HepG2 (cell line): ENCODE data around the gene ZDHHC7. TPM values are rescaled to one million over a fixed set of nuclear protein-coding genes. Genes with fewer than 3 reads are reported as not detected.

Experiments used
- AGO2 ChIP-seq: fragments of 200-400 bp; formaldehyde crosslinking; optimal IDR thresholded peaks from 2 replicates; pipeline ENCODE3; 2017; ENCODE audit warnings: mild to moderate bottlenecking, low read depth, low read length, moderate library complexity
- BRD4 ChIP-seq: sonication (generic); formaldehyde crosslinking; IDR thresholded peaks from 2 replicates; pipeline ENCODE4 v1.4.0; 2020; ENCODE audit warnings: missing genetic modification reagents
- CHCHD3 ChIP-seq: sonication (generic); formaldehyde crosslinking; IDR thresholded peaks from 2 replicates; pipeline ENCODE4 v1.8.0; 2022; ENCODE audit warnings: mild to moderate bottlenecking, missing genetic modification reagents, moderate library complexity
- ESRRA ChIP-seq: sonication (generic); formaldehyde crosslinking; IDR thresholded peaks from 2 replicates; pipeline ENCODE4 v1.5.1; 2020; ENCODE audit warnings: mild to moderate bottlenecking, low read depth, missing genetic modification reagents
- MTA1 ChIP-seq: sonication (generic); formaldehyde crosslinking; IDR thresholded peaks from 2 replicates; pipeline ENCODE4 v1.4.0; 2020; ENCODE audit warnings: missing genetic modification reagents, mild to moderate bottlenecking, borderline replicate concordance
- NAIF1 ChIP-seq: sonication (generic); formaldehyde crosslinking; IDR thresholded peaks from 2 replicates; pipeline ENCODE4 v1.5.0; 2020; ENCODE audit warnings: mild to moderate bottlenecking, missing genetic modification reagents, borderline replicate concordance
- ONECUT2 ChIP-seq: sonication (generic); formaldehyde crosslinking; IDR thresholded peaks from 2 replicates; pipeline ENCODE4 v1.4.0; 2020; ENCODE audit warnings: missing genetic modification reagents
- YEATS2 ChIP-seq: sonication (generic); formaldehyde crosslinking; IDR thresholded peaks from 2 replicates; pipeline ENCODE4 v1.4.0; 2020; ENCODE audit warnings: missing genetic modification reagents, borderline replicate concordance
- YEATS4 ChIP-seq: sonication (generic); formaldehyde crosslinking; IDR thresholded peaks from 2 replicates; pipeline ENCODE4 v1.4.0; 2020; ENCODE audit warnings: missing genetic modification reagents, borderline replicate concordance
- ZNF260 ChIP-seq: sonication (generic); formaldehyde crosslinking; IDR thresholded peaks from 2 replicates; pipeline ENCODE4 v1.4.0; 2020; ENCODE audit warnings: missing genetic modification reagents, low read depth, mild to moderate bottlenecking, borderline replicate concordance
- ZNF446 ChIP-seq: sonication (generic); formaldehyde crosslinking; IDR thresholded peaks from 2 replicates; pipeline ENCODE4 v1.5.0; 2020; ENCODE audit warnings: mild to moderate bottlenecking, missing genetic modification reagents
- ZNF570 ChIP-seq: sonication (generic); formaldehyde crosslinking; IDR thresholded peaks from 2 replicates; pipeline ENCODE4 v1.4.0; 2020; ENCODE audit warnings: mild to moderate bottlenecking, missing genetic modification reagents, borderline replicate concordance
- ZNF660 ChIP-seq: sonication (generic); formaldehyde crosslinking; IDR thresholded peaks from 2 replicates; pipeline ENCODE4 v1.5.1; 2020; ENCODE audit warnings: mild to moderate bottlenecking, low read depth, missing genetic modification reagents, borderline replicate concordance
- ZNF724P ChIP-seq: sonication (generic); formaldehyde crosslinking; IDR thresholded peaks from 2 replicates; pipeline ENCODE4 v1.8.0; 2022; ENCODE audit warnings: missing genetic modification reagents, borderline replicate concordance
- ZNF768 ChIP-seq: sonication (generic); formaldehyde crosslinking; IDR thresholded peaks from 2 replicates; pipeline ENCODE4 v1.4.0; 2020; ENCODE audit warnings: missing genetic modification reagents
- ZNF777 ChIP-seq: sonication (generic); formaldehyde crosslinking; IDR thresholded peaks from 2 replicates; pipeline ENCODE4 v1.4.0; 2020; ENCODE audit warnings: missing genetic modification reagents
- ZNF891 ChIP-seq: sonication (generic); formaldehyde crosslinking; IDR thresholded peaks from 2 replicates; pipeline ENCODE4 v1.5.0; 2020; ENCODE audit warnings: mild to moderate bottlenecking, missing genetic modification reagents
- ZSCAN21 ChIP-seq: sonication (generic); formaldehyde crosslinking; IDR thresholded peaks from 2 replicates; pipeline ENCODE4 v1.8.0; 2022; ENCODE audit warnings: mild to moderate bottlenecking, missing genetic modification reagents, moderate library complexity, borderline replicate concordance
- ZZZ3 ChIP-seq: sonication (generic); formaldehyde crosslinking; IDR thresholded peaks from 2 replicates; pipeline ENCODE4 v1.4.0; 2020; ENCODE audit warnings: missing genetic modification reagents, mild to moderate bottlenecking, borderline replicate concordance
- polyA plus RNA-seq, 8 experiments: library from polyadenylated mRNA; depleted of rRNA in 3 of 8; stranded (reverse) in 7 of 8; unstranded in 1 of 8; fragments of >200 nt; fragmentation: Illumina TruSeq in 4 of 8; extraction: Trizol in 4 of 8; gene quantifications; 2 replicates each; pipeline versions ENCODE4 v1.2.1 to v1.2.3, GENCODE V29; 2011 to 2016; ENCODE audit warnings: low read depth in 4 of 8, missing spikeins in 1 of 8, mixed read lengths in 1 of 8; ENCODE audit not compliant: insufficient read depth in 1 of 8
- total RNA-seq, 5 experiments: library from RNA; depleted of rRNA; stranded (reverse); fragments of >200 nt; fragmentation: Illumina TruSeq; extraction: Trizol; gene quantifications; 2 replicates each; pipeline ENCODE4 v1.2.3, GENCODE V29; 2016; ENCODE audit warnings: low read depth in 1 of 5
- TF ChIP-seq, protein P1 (sequence below): sonication (generic); formaldehyde crosslinking; IDR thresholded peaks from 2 replicates; pipeline ENCODE4 v1.8.1; 2023; ENCODE audit warnings: mild to moderate bottlenecking, missing genetic modification reagents, borderline replicate concordance
- TF ChIP-seq, protein P2 (sequence below): sonication (generic); formaldehyde crosslinking; IDR thresholded peaks from 2 replicates; pipeline ENCODE4 v1.4.0; 2020; ENCODE audit warnings: missing genetic modification reagents
- TF ChIP-seq, protein P3 (sequence below): IDR thresholded peaks from 2 replicates; pipeline ENCODE4 v1.6.1; 2016
- TF ChIP-seq, protein P4 (sequence below): sonication (generic); formaldehyde crosslinking; IDR thresholded peaks from 2 replicates; pipeline ENCODE4 v1.4.0; 2020; ENCODE audit warnings: missing genetic modification reagents
- TF ChIP-seq, protein P5 (sequence below): IDR thresholded peaks from 2 replicates; pipeline ENCODE4 v1.6.1; 2016

ZDHHC7 gene
- total and polyA plus RNA-seq, 2 of the 13 experiments (the other 11 are each of a cell fraction or from before 2014, with no cell fraction given) = 46.8 to 67.6 TPM

DNA sequence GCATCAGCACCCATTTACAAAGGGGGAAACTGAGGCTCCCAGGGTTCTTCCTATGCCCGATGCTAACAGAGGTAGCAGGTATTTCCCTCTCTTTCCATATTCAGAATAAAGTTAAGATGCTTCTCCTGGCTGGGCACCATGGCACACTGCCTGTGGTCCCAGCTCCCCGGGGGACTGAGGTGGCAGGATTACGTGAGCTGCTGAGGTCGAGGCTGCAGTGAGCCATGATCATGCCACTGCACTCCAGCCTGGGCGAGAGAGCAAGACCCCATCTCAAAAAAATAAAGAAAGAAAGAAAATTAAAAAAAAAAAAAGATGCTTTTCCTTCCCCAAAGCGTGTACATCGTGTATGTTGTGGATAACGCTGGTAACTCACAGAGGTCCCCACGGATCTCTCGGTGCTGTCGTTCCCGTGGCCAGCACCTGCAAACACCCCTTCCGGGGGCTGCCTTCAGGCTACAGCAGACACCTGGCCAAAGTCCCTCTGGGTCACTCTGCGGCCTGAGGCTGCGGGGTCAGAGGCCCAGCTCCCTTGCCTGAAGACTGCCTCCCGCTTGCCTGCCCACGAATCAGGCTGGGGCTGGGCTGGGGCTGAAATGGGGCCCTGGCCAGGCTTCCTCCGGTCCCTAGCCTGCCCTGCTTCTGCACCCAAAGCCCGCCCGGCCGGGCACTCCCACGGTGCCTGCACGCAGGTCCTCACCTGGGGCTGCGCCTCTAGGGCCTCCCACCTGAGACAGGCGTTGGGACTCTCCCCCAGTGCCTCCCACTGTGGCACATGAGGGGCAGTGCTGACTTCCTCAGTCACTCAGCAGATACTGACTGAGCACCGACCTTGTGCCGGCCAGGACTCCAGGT lies 63.1 kb downstream of the ZDHHC7 start (continued):
- TF ChIP-seq, protein P1, sequence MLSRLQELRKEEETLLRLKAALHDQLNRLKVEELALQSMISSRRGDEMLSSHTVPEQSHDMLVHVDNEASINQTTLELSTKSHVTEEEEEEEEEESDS (CRISPR knock-in tag) = no peak
- TF ChIP-seq YEATS2 (CRISPR knock-in tag) (no peak), ZZZ3 (CRISPR knock-in tag) (no peak), BRD4 (CRISPR knock-in tag) (no peak), ONECUT2 (CRISPR knock-in tag) (no peak), AGO2 (no peak), ZNF660 (CRISPR knock-in tag) (no peak), NAIF1 (CRISPR knock-in tag) (no peak; the same call in 1 of the 2 replicates), ZSCAN21 (CRISPR knock-in tag) (peak; percentile 93), ZNF724P (0 out of 2 replicates have a peak, but pooled peaks have one; percentile 34), MTA1 (CRISPR knock-in tag) (peak; percentile 88; the same call in 1 of the 2 replicates), ZNF446 (CRISPR knock-in tag) (no peak), CHCHD3 (no peak), ZNF891 (CRISPR knock-in tag) (no peak), ZNF777 (CRISPR knock-in tag) (no peak), ESRRA (peak; percentile 73; the same call in 1 of the 2 replicates), ZNF768 (peak; percentile 33; the same call in 1 of the 2 replicates), ZNF260 (CRISPR knock-in tag) (no peak; the same call in 1 of the 2 replicates), ZNF570 (CRISPR knock-in tag) (no peak), YEATS4 (CRISPR knock-in tag) (no peak)
- TF ChIP-seq, protein P2, sequence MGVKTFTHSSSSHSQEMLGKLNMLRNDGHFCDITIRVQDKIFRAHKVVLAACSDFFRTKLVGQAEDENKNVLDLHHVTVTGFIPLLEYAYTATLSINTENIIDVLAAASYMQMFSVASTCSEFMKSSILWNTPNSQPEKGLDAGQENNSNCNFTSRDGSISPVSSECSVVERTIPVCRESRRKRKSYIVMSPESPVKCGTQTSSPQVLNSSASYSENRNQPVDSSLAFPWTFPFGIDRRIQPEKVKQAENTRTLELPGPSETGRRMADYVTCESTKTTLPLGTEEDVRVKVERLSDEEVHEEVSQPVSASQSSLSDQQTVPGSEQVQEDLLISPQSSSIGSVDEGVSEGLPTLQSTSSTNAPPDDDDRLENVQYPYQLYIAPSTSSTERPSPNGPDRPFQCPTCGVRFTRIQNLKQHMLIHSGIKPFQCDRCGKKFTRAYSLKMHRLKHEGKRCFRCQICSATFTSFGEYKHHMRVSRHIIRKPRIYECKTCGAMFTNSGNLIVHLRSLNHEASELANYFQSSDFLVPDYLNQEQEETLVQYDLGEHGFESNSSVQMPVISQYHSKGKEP (CRISPR knock-in tag) = no peak
- TF ChIP-seq, protein P3, sequence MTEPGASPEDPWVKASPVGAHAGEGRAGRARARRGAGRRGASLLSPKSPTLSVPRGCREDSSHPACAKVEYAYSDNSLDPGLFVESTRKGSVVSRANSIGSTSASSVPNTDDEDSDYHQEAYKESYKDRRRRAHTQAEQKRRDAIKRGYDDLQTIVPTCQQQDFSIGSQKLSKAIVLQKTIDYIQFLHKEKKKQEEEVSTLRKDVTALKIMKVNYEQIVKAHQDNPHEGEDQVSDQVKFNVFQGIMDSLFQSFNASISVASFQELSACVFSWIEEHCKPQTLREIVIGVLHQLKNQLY = peak; percentile 91
- TF ChIP-seq, protein P4, sequence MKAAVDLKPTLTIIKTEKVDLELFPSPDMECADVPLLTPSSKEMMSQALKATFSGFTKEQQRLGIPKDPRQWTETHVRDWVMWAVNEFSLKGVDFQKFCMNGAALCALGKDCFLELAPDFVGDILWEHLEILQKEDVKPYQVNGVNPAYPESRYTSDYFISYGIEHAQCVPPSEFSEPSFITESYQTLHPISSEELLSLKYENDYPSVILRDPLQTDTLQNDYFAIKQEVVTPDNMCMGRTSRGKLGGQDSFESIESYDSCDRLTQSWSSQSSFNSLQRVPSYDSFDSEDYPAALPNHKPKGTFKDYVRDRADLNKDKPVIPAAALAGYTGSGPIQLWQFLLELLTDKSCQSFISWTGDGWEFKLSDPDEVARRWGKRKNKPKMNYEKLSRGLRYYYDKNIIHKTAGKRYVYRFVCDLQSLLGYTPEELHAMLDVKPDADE (CRISPR knock-in tag) = no peak
- TF ChIP-seq, protein P5, sequence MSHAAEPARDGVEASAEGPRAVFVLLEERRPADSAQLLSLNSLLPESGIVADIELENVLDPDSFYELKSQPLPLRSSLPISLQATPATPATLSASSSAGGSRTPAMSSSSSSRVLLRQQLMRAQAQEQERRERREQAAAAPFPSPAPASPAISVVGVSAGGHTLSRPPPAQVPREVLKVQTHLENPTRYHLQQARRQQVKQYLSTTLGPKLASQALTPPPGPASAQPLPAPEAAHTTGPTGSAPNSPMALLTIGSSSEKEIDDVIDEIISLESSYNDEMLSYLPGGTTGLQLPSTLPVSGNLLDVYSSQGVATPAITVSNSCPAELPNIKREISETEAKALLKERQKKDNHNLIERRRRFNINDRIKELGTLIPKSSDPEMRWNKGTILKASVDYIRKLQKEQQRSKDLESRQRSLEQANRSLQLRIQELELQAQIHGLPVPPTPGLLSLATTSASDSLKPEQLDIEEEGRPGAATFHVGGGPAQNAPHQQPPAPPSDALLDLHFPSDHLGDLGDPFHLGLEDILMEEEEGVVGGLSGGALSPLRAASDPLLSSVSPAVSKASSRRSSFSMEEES (CRISPR knock-in tag) = no peak
